OCI-LY1 (cell line): ENCODE measurements around the gene SPHK2.
"Not testable (repeated sequence)": the region's sequence is repeated elsewhere in the genome, so short reads cannot be mapped to it uniquely, and the experiment has no call there.

Source experiments
- H2AFZ ChIP-seq: fragments of 200-600 bp; sonication (generic), shearing (Covaris generic); 2 replicates; pipeline ENCODE4 v1.6.0; 2014; ENCODE audit warnings: antibody characterized with exemption, mild to moderate bottlenecking, low read length
- H3F3A ChIP-seq: fragments of 200-600 bp; sonication (generic), shearing (Covaris generic); 2 replicates; pipeline ENCODE4 v1.6.0; 2014; ENCODE audit warnings: mild to moderate bottlenecking, antibody characterized with exemption, low read length, moderate library complexity; ENCODE audit not compliant: insufficient read depth
- H3K27ac ChIP-seq: fragments of 200-600 bp; sonication (generic); 2 replicates; pipeline ENCODE4 v1.5.1; 2014; ENCODE audit warnings: low read length, mixed run types, mild to moderate bottlenecking, low read depth; ENCODE audit not compliant: poor library complexity, severe bottlenecking
- H3K27me3 ChIP-seq: fragments of 200-600 bp; sonication (generic); 2 replicates; pipeline ENCODE4 v1.6.0; 2014; ENCODE audit warnings: antibody characterized with exemption, mild to moderate bottlenecking, low read length, moderate library complexity; ENCODE audit not compliant: insufficient read depth
- H3K36me3 ChIP-seq: fragments of 200-600 bp; sonication (generic); 2 replicates; pipeline ENCODE4 v1.6.1; 2014; ENCODE audit warnings: mild to moderate bottlenecking, antibody characterized with exemption, low read length, moderate library complexity, mixed read lengths; ENCODE audit not compliant: insufficient read depth
- H3K4me1 ChIP-seq: fragments of 200-600 bp; sonication (generic); 2 replicates; pipeline ENCODE4 v1.5.1; 2014; ENCODE audit warnings: mild to moderate bottlenecking, low read length, moderate library complexity; ENCODE audit not compliant: insufficient read depth, severe bottlenecking
- H3K4me2 ChIP-seq: fragments of 200-600 bp; sonication (generic), shearing (Covaris generic); 2 replicates; pipeline ENCODE4 v1.6.1; 2014; ENCODE audit warnings: low read length
- H3K4me3 ChIP-seq: fragments of 200-600 bp; sonication (generic); 2 replicates; pipeline ENCODE4 v1.5.1; 2014; ENCODE audit warnings: low read length, low read depth, mild to moderate bottlenecking, mixed read lengths; ENCODE audit not compliant: poor library complexity, severe bottlenecking
- H3K79me2 ChIP-seq: fragments of 200-600 bp; shearing (Covaris generic); 2 replicates; pipeline ENCODE4 v1.6.1; 2016; ENCODE audit warnings: mixed run types, low read length, mixed read lengths; ENCODE audit not compliant: insufficient read depth
- H3K9ac ChIP-seq: fragments of 200-600 bp; sonication (generic), shearing (Covaris generic); 2 replicates; pipeline ENCODE4 v1.6.1; 2014; ENCODE audit warnings: mild to moderate bottlenecking, low read length, mixed read lengths
- H3K9me2 ChIP-seq: fragments of 200-600 bp; sonication (generic), shearing (Covaris generic); 2 replicates; pipeline ENCODE4 v1.6.1; 2014; ENCODE audit warnings: low read depth, mild to moderate bottlenecking, low read length, mixed read lengths
- H3K9me3 ChIP-seq: fragments of 200-600 bp; shearing (Covaris generic); 2 replicates; pipeline ENCODE4 v1.6.1; 2014; ENCODE audit warnings: low read length, mixed read lengths
- H4K20me1 ChIP-seq: fragments of 200-600 bp; sonication (generic), shearing (Covaris generic); 2 replicates; pipeline ENCODE4 v1.6.0; 2016; ENCODE audit warnings: mild to moderate bottlenecking, low read length; ENCODE audit not compliant: insufficient read depth
- CTCF ChIP-seq: fragments of 200-600 bp; sonication (generic), shearing (Covaris generic); IDR thresholded peaks from 2 replicates; pipeline ENCODE4 v1.5.1; 2017; ENCODE audit warnings: mild to moderate bottlenecking, antibody characterized with exemption, low read length, moderate library complexity, mixed read lengths
- EZH2 ChIP-seq: fragments of 200-600 bp; sonication (generic), shearing (Covaris generic); IDR thresholded peaks from 2 replicates; pipeline ENCODE4 v1.8.0; 2017; ENCODE audit warnings: borderline replicate concordance, mixed run types, mild to moderate bottlenecking, antibody characterized with exemption, low read length, moderate library complexity, mixed read lengths

Gene SPHK2

DNA sequence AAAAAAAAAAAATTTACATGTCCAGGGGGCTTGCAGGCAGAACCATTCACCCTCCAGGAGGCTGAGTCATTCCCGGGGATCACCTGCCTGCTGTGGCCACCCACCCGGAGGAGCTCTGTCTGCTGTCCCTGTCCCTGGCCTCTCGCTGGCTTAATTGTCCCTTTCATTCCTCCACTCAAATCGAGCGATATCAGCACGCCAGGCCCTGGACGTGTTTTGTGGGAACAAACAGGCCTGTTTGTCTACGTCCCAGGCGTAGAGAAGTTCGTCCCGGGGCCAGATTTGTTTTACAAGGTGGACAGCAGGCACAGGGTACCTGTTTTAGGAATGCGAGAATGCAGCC lies 46.2 kb upstream of the SPHK2 start:
- Histone ChIP-seq H3K4me2 (no peak overlapping the region), H3K27ac (no peak overlapping the region), H2AFZ (no peak overlapping the region), H3K4me3 (no peak overlapping the region), H3K27me3 (no peaks in the 10 kb centered on the region; the same call in 1 of the 2 replicates), H4K20me1 (no peaks in the 10 kb centered on the region), H3K9ac (no peak overlapping the region), H3K36me3 (no peaks in the 10 kb centered on the region), H3K4me1 (no peaks in the 10 kb centered on the region), H3K79me2 (no peaks in the 10 kb centered on the region), H3F3A (no peaks in the 10 kb centered on the region), H3K9me3 (no peaks in the 10 kb centered on the region), H3K9me2 (no peaks in the 10 kb centered on the region)
- TF ChIP-seq EZH2: no peak
- no peak for TF ChIP-seq CTCF

GRCh38 chr19:48575931-48576622 lies 43.2 kb upstream of the SPHK2 start:
- H3K4me1 ChIP-seq: no peaks in the 10 kb centered on the region
- no peak overlapping the region for H3K27ac ChIP-seq
- no peak overlapping the region for H3K9ac ChIP-seq
- H3K9me3 ChIP-seq: no peaks in the 10 kb centered on the region
- H3K79me2 ChIP-seq: no peaks in the 10 kb centered on the region
- no peaks in the 10 kb centered on the region for H4K20me1 ChIP-seq
- TF ChIP-seq CTCF (no peak), EZH2 (no peak)
- no peaks in the 10 kb centered on the region for H3F3A ChIP-seq
- no peak overlapping the region for H3K4me3 ChIP-seq
- H3K4me2 ChIP-seq: no peak overlapping the region
- H2AFZ ChIP-seq: no peak overlapping the region
- no peaks in the 10 kb centered on the region; the same call in 1 of the 2 replicates for H3K27me3 ChIP-seq
- H3K9me2 ChIP-seq: no peaks in the 10 kb centered on the region
- H3K36me3 ChIP-seq: no peaks in the 10 kb centered on the region

- H4K20me1 ChIP-seq, H3K4me2 ChIP-seq, H3K9ac ChIP-seq, H3K9me2 ChIP-seq, H3K4me1 ChIP-seq, H3K36me3 ChIP-seq, H2AFZ ChIP-seq, H3K79me2 ChIP-seq, H3K4me3 ChIP-seq, H3K9me3 ChIP-seq, H3K27me3 ChIP-seq, H3K27ac ChIP-seq, H3F3A ChIP-seq: not testable (repeated sequence)
Observed at GRCh38 chr19:48577908-48578307, 41.4 kb upstream of the SPHK2 start.

DNA sequence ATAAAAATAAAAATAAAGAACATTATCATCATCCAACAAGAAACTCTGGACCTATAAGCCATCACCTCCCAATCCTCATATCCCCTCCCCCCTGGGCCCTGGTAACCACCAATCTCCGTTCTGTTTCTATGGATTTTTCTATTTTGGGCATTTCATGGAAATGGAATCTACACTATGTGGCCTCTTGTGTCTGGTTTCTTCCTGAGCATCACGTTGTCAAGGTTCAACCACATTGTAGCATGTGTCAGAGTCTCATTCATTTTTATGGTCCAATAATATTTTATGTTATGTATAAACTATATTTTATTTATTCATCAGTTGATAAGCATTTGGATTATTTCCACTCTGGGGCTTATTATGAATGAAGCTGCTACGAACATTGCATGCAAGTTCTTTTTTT lies 40.4 kb upstream of the SPHK2 start:
- H4K20me1 ChIP-seq: no peaks in the 10 kb centered on the region
- H3K4me1 ChIP-seq: no peaks in the 10 kb centered on the region
- H3K36me3 ChIP-seq: no peaks in the 10 kb centered on the region
- no peaks in the 10 kb centered on the region for H3K79me2 ChIP-seq
- H3K9me3 ChIP-seq: no peaks in the 10 kb centered on the region
- no peaks in the 10 kb centered on the region for H3F3A ChIP-seq
- H2AFZ ChIP-seq: no peak overlapping the region
- no peak overlapping the region for H3K27ac ChIP-seq
- H3K4me3 ChIP-seq: no peak overlapping the region
- no peak overlapping the region for H3K4me2 ChIP-seq
- no peaks in the 10 kb centered on the region for H3K27me3 ChIP-seq
- H3K9ac ChIP-seq: no peak overlapping the region
- TF ChIP-seq EZH2 (no peak), CTCF (no peak)
- H3K9me2 ChIP-seq: no peaks in the 10 kb centered on the region
